Measurements from ENCODE around the gene AKR7A3. TPM values are rescaled to one million over a fixed set of nuclear protein-coding genes. Genes with fewer than 3 reads are reported as not detected.

The AKR7A3 gene
- total and polyA plus RNA-seq, 9 of the 15 experiments (the other 6 are each of a cell fraction or from before 2014, with no cell fraction given) = 0.04 to 1.5 (median 0.44) TPM; not detected in 1

DNA sequence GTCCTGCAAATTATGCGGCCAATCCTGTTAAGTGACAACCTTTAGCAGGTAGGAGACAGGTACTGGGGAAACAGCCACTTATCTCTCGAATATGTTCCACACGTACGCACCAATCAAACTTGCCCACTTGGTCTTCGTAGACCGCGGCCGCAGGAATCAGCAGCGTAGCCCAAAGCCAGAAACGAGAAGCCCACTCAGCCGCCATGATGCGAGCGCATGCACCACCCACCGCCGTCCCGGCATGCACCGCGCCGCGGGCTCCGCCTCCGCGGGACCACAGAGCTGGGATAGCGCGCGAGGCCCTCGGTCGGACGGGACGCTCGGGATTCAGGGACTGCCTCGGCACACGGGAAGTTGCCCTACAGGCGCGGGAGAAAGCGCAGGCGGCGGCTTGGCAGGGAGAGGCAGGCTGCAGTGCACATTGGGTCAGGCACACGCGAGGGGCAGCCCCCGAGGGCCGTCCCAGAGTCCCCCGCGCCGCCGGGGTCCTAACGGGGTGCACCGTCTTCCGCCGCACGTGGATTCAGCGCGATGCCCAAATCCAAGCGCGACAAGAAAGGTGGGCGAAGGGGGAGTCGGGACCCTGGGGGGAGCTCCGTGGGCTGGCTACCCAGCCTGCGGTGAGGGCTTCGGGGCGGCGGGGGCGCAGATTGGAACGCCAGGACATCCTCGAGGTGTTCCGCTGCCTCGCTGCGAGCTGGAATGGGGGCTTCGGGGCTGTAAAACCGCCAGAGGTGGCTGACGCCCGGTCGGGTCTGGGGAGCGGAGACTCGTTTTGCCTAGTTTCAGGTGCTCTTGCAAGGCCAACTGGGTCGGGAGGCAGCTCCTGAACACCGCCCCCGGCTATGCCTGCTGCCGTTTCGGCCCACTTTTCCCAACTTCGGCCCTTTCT is 37.0 kb downstream of the AKR7A3 start, which contains the start of the genes EMC1 and MRTO4 (continued):
- TF ChIP-seq, protein P1, sequence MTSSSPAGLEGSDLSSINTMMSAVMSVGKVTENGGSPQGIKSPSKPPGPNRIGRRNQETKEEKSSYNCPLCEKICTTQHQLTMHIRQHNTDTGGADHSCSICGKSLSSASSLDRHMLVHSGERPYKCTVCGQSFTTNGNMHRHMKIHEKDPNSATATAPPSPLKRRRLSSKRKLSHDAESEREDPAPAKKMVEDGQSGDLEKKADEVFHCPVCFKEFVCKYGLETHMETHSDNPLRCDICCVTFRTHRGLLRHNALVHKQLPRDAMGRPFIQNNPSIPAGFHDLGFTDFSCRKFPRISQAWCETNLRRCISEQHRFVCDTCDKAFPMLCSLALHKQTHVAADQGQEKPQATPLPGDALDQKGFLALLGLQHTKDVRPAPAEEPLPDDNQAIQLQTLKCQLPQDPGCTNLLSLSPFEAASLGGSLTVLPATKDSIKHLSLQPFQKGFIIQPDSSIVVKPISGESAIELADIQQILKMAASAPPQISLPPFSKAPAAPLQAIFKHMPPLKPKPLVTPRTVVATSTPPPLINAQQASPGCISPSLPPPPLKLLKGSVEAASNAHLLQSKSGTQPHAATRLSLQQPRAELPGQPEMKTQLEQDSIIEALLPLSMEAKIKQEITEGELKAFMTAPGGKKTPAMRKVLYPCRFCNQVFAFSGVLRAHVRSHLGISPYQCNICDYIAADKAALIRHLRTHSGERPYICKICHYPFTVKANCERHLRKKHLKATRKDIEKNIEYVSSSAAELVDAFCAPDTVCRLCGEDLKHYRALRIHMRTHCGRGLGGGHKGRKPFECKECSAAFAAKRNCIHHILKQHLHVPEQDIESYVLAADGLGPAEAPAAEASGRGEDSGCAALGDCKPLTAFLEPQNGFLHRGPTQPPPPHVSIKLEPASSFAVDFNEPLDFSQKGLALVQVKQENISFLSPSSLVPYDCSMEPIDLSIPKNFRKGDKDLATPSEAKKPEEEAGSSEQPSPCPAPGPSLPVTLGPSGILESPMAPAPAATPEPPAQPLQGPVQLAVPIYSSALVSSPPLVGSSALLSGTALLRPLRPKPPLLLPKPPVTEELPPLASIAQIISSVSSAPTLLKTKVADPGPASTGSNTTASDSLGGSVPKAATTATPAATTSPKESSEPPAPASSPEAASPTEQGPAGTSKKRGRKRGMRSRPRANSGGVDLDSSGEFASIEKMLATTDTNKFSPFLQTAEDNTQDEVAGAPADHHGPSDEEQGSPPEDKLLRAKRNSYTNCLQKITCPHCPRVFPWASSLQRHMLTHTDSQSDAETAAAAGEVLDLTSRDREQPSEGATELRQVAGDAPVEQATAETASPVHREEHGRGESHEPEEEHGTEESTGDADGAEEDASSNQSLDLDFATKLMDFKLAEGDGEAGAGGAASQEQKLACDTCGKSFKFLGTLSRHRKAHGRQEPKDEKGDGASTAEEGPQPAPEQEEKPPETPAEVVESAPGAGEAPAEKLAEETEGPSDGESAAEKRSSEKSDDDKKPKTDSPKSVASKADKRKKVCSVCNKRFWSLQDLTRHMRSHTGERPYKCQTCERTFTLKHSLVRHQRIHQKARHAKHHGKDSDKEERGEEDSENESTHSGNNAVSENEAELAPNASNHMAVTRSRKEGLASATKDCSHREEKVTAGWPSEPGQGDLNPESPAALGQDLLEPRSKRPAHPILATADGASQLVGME (CRISPR knock-in tag; IDR thresholded peaks at IDR 0.05) = peak; percentile 88; the same call in 1 of the 2 replicates
- TF ChIP-seq, protein P2, sequence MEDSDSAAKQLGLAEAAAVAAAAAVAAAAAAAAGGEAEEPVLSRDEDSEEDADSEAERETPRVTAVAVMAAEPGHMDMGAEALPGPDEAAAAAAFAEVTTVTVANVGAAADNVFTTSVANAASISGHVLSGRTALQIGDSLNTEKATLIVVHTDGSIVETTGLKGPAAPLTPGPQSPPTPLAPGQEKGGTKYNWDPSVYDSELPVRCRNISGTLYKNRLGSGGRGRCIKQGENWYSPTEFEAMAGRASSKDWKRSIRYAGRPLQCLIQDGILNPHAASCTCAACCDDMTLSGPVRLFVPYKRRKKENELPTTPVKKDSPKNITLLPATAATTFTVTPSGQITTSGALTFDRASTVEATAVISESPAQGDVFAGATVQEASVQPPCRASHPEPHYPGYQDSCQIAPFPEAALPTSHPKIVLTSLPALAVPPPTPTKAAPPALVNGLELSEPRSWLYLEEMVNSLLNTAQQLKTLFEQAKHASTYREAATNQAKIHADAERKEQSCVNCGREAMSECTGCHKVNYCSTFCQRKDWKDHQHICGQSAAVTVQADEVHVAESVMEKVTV (CRISPR knock-in tag; IDR thresholded peaks at IDR 0.05) = 0 out of 2 replicates have a peak, but pooled peaks have one; percentile 4
- TF ChIP-seq, protein P3, sequence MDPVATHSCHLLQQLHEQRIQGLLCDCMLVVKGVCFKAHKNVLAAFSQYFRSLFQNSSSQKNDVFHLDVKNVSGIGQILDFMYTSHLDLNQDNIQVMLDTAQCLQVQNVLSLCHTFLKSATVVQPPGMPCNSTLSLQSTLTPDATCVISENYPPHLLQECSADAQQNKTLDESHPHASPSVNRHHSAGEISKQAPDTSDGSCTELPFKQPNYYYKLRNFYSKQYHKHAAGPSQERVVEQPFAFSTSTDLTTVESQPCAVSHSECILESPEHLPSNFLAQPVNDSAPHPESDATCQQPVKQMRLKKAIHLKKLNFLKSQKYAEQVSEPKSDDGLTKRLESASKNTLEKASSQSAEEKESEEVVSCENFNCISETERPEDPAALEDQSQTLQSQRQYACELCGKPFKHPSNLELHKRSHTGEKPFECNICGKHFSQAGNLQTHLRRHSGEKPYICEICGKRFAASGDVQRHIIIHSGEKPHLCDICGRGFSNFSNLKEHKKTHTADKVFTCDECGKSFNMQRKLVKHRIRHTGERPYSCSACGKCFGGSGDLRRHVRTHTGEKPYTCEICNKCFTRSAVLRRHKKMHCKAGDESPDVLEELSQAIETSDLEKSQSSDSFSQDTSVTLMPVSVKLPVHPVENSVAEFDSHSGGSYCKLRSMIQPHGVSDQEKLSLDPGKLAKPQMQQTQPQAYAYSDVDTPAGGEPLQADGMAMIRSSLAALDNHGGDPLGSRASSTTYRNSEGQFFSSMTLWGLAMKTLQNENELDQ (CRISPR knock-in tag; IDR thresholded peaks at IDR 0.05; ENCODE audit: borderline replicate concordance) = peak; percentile 88
- TF ChIP-seq WHSC1 (IDR thresholded peaks at IDR 0.05; ENCODE audit: low read length) (no peak), OTX1 (CRISPR knock-in tag; IDR thresholded peaks at IDR 0.05) (peak; percentile 54; the same call in 1 of the 2 replicates), ESRRA (IDR thresholded peaks at IDR 0.05; ENCODE audit: borderline replicate concordance, low read depth) (peak; percentile 79; the same call in 1 of the 2 replicates), NFRKB (IDR thresholded peaks at IDR 0.05; ENCODE audit: low read depth) (peak; percentile 82), KDM5B (IDR thresholded peaks at IDR 0.05; ENCODE audit: insufficient replicate concordance, low read depth, low read length) (peak; percentile 97), CSDE1 (IDR thresholded peaks at IDR 0.05) (0 out of 4 replicates have a peak, but pooled peaks of 1 of the 2 experiments have one; percentile 9), SMAD1 (IDR thresholded peaks at IDR 0.05; ENCODE audit: low read depth, low read length, partially characterized antibody) (peak; percentile 13), TBL1XR1 (IDR thresholded peaks at IDR 0.05; ENCODE audit: low read length in 2 of 2) (peak in 1 of 2 experiments; percentile 33; a peak in 1 of 4 replicates)
- TF ChIP-seq, protein P4, sequence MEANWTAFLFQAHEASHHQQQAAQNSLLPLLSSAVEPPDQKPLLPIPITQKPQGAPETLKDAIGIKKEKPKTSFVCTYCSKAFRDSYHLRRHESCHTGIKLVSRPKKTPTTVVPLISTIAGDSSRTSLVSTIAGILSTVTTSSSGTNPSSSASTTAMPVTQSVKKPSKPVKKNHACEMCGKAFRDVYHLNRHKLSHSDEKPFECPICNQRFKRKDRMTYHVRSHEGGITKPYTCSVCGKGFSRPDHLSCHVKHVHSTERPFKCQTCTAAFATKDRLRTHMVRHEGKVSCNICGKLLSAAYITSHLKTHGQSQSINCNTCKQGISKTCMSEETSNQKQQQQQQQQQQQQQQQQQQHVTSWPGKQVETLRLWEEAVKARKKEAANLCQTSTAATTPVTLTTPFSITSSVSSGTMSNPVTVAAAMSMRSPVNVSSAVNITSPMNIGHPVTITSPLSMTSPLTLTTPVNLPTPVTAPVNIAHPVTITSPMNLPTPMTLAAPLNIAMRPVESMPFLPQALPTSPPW (CRISPR knock-in tag; IDR thresholded peaks at IDR 0.05) = peak; percentile 69

Data from K562 (cell line).